B cell (primary cell): ENCODE data around the gene ARHGAP26.

ENCODE experiments used
- CTCF ChIP-seq: fragments of 200-600 bp; IDR thresholded peaks from one replicate; pipeline ENCODE4 v1.8.0; 2022; ENCODE audit warnings: antibody characterized with exemption, mild to moderate bottlenecking
- EZH2 ChIP-seq: IDR thresholded peaks from 2 replicates; pipeline ENCODE4 v1.6.1; 2012; ENCODE audit warnings: borderline replicate concordance, low read depth, mild to moderate bottlenecking, moderate library complexity, low read length; ENCODE audit not compliant: insufficient read depth, poor library complexity, severe bottlenecking

GRCh38 chr5:143267186-143267585 lies 497.0 kb downstream of the ARHGAP26 start:
- TF ChIP-seq EZH2 (no peak), CTCF (no peak)
